WTC11 (cell line): ENCODE data around the gene MPPE1. TPM values are rescaled to one million over a fixed set of nuclear protein-coding genes. Genes with fewer than 3 reads are reported as not detected.

Experiments used
- CREB1 ChIP-seq: sonication (generic); formaldehyde crosslinking; IDR thresholded peaks from 2 replicates; pipeline ENCODE4 v1.8.0; 2023; ENCODE audit warnings: mild to moderate bottlenecking, missing genetic modification reagents
- E2F4 ChIP-seq: sonication (generic); formaldehyde crosslinking; IDR thresholded peaks from 2 replicates; pipeline ENCODE4 v1.8.1; 2022; ENCODE audit warnings: low read depth, mild to moderate bottlenecking, moderate library complexity, missing genetic modification reagents, borderline replicate concordance
- JAZF1 ChIP-seq: fragments of 250-450 bp; sonication (Bioruptor Pico); IDR thresholded peaks from 2 replicates; pipeline ENCODE4 v1.9.0; 2021; ENCODE audit warnings: moderate library complexity, mild to moderate bottlenecking, inconsistent platforms
- NFATC4 ChIP-seq: fragments of 250-450 bp; sonication (Bioruptor Pico); IDR thresholded peaks from 2 replicates; pipeline ENCODE4 v1.9.0; 2021; ENCODE audit warnings: mild to moderate bottlenecking
- NR2C2 ChIP-seq: sonication (generic); formaldehyde crosslinking; IDR thresholded peaks from 2 replicates; pipeline ENCODE4 v1.8.0; 2022; ENCODE audit warnings: mild to moderate bottlenecking, missing genetic modification reagents
- PREB ChIP-seq: sonication (generic); formaldehyde crosslinking; IDR thresholded peaks from 2 replicates; pipeline ENCODE4 v1.8.1; 2022; ENCODE audit warnings: mild to moderate bottlenecking, missing genetic modification reagents, moderate library complexity, borderline replicate concordance
- SOX15 ChIP-seq: fragments of 250-450 bp; sonication (Bioruptor Pico); IDR thresholded peaks from 2 replicates; pipeline ENCODE4 v1.9.0; 2021; ENCODE audit warnings: mild to moderate bottlenecking
- ZNF423 ChIP-seq: fragments of 250-450 bp; sonication (Bioruptor Pico); IDR thresholded peaks from 2 replicates; pipeline ENCODE4 v2.1.2; 2022; ENCODE audit warnings: mild to moderate bottlenecking, moderate library complexity
- total RNA-seq: library from RNA; stranded (reverse); gene quantifications from 3 replicates; pipeline ENCODE4 v1.2.3, GENCODE V29; 2021

The MPPE1 gene
- total RNA-seq, 1 experiment from 2014 or later = 29.1 TPM

- no peak for TF ChIP-seq ZNF423
- TF ChIP-seq SOX15 (CRISPR knock-in tag) = no peak
- no peak for TF ChIP-seq NR2C2
- no peak for TF ChIP-seq PREB (CRISPR knock-in tag)
- no peak for TF ChIP-seq NFATC4 (CRISPR knock-in tag)
- no peak for TF ChIP-seq E2F4 (CRISPR knock-in tag)
- no peak for TF ChIP-seq JAZF1 (CRISPR knock-in tag)
- no peak for TF ChIP-seq CREB1 (CRISPR knock-in tag)
Observed at GRCh38 chr18:11834772-11835171, 73.3 kb downstream of the MPPE1 start (continued).

Other genes with a start within 250 kb of the MPPE1 start
- gene GNAL, start 219.1 kb downstream of the MPPE1 start, total RNA-seq = 22.3 to 26.7 TPM (median 23.9 TPM) in 3 replicates
- 34.1 to 37.2 TPM (median 35.5 TPM) in 3 replicates for gene CHMP1B, start 56.9 kb downstream of the MPPE1 start, total RNA-seq
- gene IMPA2, start 73.2 kb upstream of the MPPE1 start, total RNA-seq = 98.8 to 113 TPM (median 108 TPM) in 3 replicates
- gene ANKRD62, start 185.5 kb upstream of the MPPE1 start, total RNA-seq = not detected in 3 replicates